ENCODE data around the gene SELENOF. TPM values are rescaled to one million over a fixed set of nuclear protein-coding genes. Genes with fewer than 3 reads are reported as not detected.

The SELENOF gene
- total RNA-seq, 4 donors from 2014 or later, result 71.0 to 123 (median 102) TPM

- TF ChIP-seq EP300 (IDR thresholded peaks at IDR 0.05) (no peak), POLR2AphosphoS5 (IDR thresholded peaks at IDR 0.05) (no peak), POLR2A (IDR thresholded peaks at IDR 0.05) (no peak), CTCF (IDR thresholded peaks at IDR 0.05) (no peak)
- no peak for ATAC-seq
- peaks cover 0 to 3% of the 10 kb centered on the region in 2 donors for H3K36me3 ChIP-seq
- H3K4me1 ChIP-seq, result peaks cover 6 to 48% (median 16%) of the 10 kb centered on the region in 3 donors
- 0% methylated on average over 10 to 15 of the region's 43 CpGs for WGBS, 2 donors (ENCODE audit: low coverage in 1 of 2)
- no peaks in the 10 kb centered on the region for H3K9me3 ChIP-seq
- H3K27ac ChIP-seq, result peak overlapping the region; percentile 78 to 97 (median 92)
- H3K27me3 ChIP-seq, result no peaks in the 10 kb centered on the region
- peak overlapping the region; percentile 82 to 94 for H3K4me3 ChIP-seq
These were observed 1.2 kb upstream of the SELENOF start for GRCh38 chr1:86914998-86915736.

- 0 to 1% methylated on average over 16 to 30 of the region's 45 CpGs for WGBS, 2 donors (ENCODE audit: low coverage in 1 of 2)
- no peaks in the 10 kb centered on the region for H3K9me3 ChIP-seq
- ATAC-seq, result peak; percentile 31
- peak within 1 kb of the TSS; percentile 82 to 94 for H3K4me3 ChIP-seq
- H3K36me3 ChIP-seq, result peaks cover 0 to 9% of the 10 kb centered on the region in 2 donors
- H3K27me3 ChIP-seq, result no peaks in the 10 kb centered on the region
- no peak for TF ChIP-seq EP300 (IDR thresholded peaks at IDR 0.05)
- TF ChIP-seq CTCF (IDR thresholded peaks at IDR 0.05), result no peak
- peak in 1 of 2 donors; percentile 54 for TF ChIP-seq POLR2A (IDR thresholded peaks at IDR 0.05)
- peak; percentile 15 for TF ChIP-seq POLR2AphosphoS5 (IDR thresholded peaks at IDR 0.05)
- H3K27ac ChIP-seq, result peak within 1 kb of the TSS; percentile 90 to 97 (median 93)
- H3K4me1 ChIP-seq, result peaks cover 6 to 50% (median 16%) of the 10 kb centered on the region in 3 donors
These were observed 673 bp upstream of the SELENOF start, which contains the start of gene HS2ST1 for GRCh38 chr1:86914601-86914997. TSS of gene HS2ST1 (plus strand) at chr1:86914635.

- TF ChIP-seq POLR2A (IDR thresholded peaks at IDR 0.05), result no peak
- Histone ChIP-seq H3K27me3 (no peaks in the 10 kb centered on the region), H3K9me3 (no peaks in the 10 kb centered on the region), H3K27ac (peak overlapping the region; percentile 90 to 95 (median 92)), H3K4me3 (peak overlapping the region; percentile 82 to 90), H3K4me1 (peaks cover 6 to 61% (median 16%) of the 10 kb centered on the region in 3 donors), H3K36me3 (peaks cover 0 to 12% of the 10 kb centered on the region in 2 donors)
- ATAC-seq, result no peak
- 0% methylated on average over 14 to 17 of the region's 17 CpGs for WGBS, 2 donors (ENCODE audit: low coverage in 1 of 2)
These were observed 479 bp downstream of the SELENOF start for GRCh38 chr1:86913399-86913895.

GRCh38 chr1:86912281-86912900 lies 1.5 kb downstream of the SELENOF start:
- peak overlapping the region; percentile 82 to 90 for H3K4me3 ChIP-seq
- ATAC-seq, result no peak
- H3K27me3 ChIP-seq, result no peaks in the 10 kb centered on the region
- H3K36me3 ChIP-seq, result peaks cover 0 to 16% of the 10 kb centered on the region in 2 donors
- peak overlapping the region in 2 of 4 donors; percentile 90 to 95 for H3K27ac ChIP-seq
- 24 to 45% methylated on average over 6 of the region's 6 CpGs for whole genome bisulfite sequencing, 2 donors (ENCODE audit: low coverage in 1 of 2)
- H3K9me3 ChIP-seq, result no peaks in the 10 kb centered on the region
- TF ChIP-seq POLR2AphosphoS5 (IDR thresholded peaks at IDR 0.05), result peak; percentile 5
- TF ChIP-seq POLR2A (IDR thresholded peaks at IDR 0.05), result no peak
- peaks cover 6 to 60% (median 16%) of the 10 kb centered on the region in 3 donors for H3K4me1 ChIP-seq

- TF ChIP-seq EP300 (IDR thresholded peaks at IDR 0.05) (no peak), POLR2AphosphoS5 (IDR thresholded peaks at IDR 0.05) (no peak), POLR2A (IDR thresholded peaks at IDR 0.05) (no peak), CTCF (IDR thresholded peaks at IDR 0.05) (no peak)
- no peak for ATAC-seq
These were observed 7.5 kb downstream of the SELENOF start for GRCh38 chr1:86906419-86906818.

More at GRCh38 chr1:86906419-86906818, 7.5 kb downstream of the SELENOF start:
- H3K9me3 ChIP-seq, result no peaks in the 10 kb centered on the region
- H3K36me3 ChIP-seq, result peaks cover 0 to 35% of the 10 kb centered on the region in 2 donors
- 33 to 48% methylated on average over 2 of the region's 2 CpGs for WGBS, 2 donors (ENCODE audit: low coverage in 1 of 2)
- H3K27ac ChIP-seq, result no peak overlapping the region
- H3K4me1 ChIP-seq, result peaks cover 0 to 58% (median 8%) of the 10 kb centered on the region in 3 donors
- no peaks in the 10 kb centered on the region for H3K27me3 ChIP-seq
- H3K4me3 ChIP-seq, result no peak overlapping the region
